Trophoblast cell (in vitro differentiated cells and primary cell): Measurements from ENCODE around the gene CALB2.

ENCODE experiments used
- DNase-seq, 2 donors: peaks; one replicate each; pipeline ENCODE4 v3.0.0-alpha.2; 2016
- H2AFZ ChIP-seq: 2 replicates; pipeline ENCODE4 v1.6.1; 2013; ENCODE audit warnings: low read length, moderate library complexity, mild to moderate bottlenecking; ENCODE audit not compliant: insufficient read depth, poor library complexity
- H2AK5ac ChIP-seq: 2 replicates; pipeline ENCODE4 v1.6.1; 2013; ENCODE audit warnings: mild to moderate bottlenecking, low read length
- H2BK120ac ChIP-seq: 2 replicates; pipeline ENCODE4 v1.6.1; 2013; ENCODE audit warnings: low read length, mild to moderate bottlenecking, moderate library complexity; ENCODE audit not compliant: insufficient read depth, poor library complexity
- H2BK12ac ChIP-seq: 2 replicates; pipeline ENCODE4 v1.6.1; 2013; ENCODE audit warnings: mild to moderate bottlenecking, low read length, moderate library complexity
- H2BK5ac ChIP-seq: 2 replicates; pipeline ENCODE4 v1.6.1; 2013; ENCODE audit warnings: low read length, low read depth, moderate library complexity, mild to moderate bottlenecking; ENCODE audit not compliant: poor library complexity
- H3K14ac ChIP-seq: 2 replicates; pipeline ENCODE4 v1.6.1; 2013; ENCODE audit warnings: mild to moderate bottlenecking, low read length
- H3K18ac ChIP-seq: 2 replicates; pipeline ENCODE4 v1.6.1; 2013; ENCODE audit warnings: mild to moderate bottlenecking, low read length
- H3K23ac ChIP-seq: 2 replicates; pipeline ENCODE4 v1.6.1; 2013; ENCODE audit warnings: low read length
- H3K27ac ChIP-seq: 2 replicates; pipeline ENCODE4 v1.5.1; 2013; ENCODE audit warnings: low read depth, mild to moderate bottlenecking, inconsistent platforms, low read length, moderate library complexity
- H3K27me3 ChIP-seq: 2 replicates; pipeline ENCODE4 v1.6.1; 2013; ENCODE audit warnings: inconsistent platforms, mild to moderate bottlenecking, low read length, moderate library complexity; ENCODE audit not compliant: insufficient read depth
- H3K36me3 ChIP-seq, 2 experiments: 1 replicate in 1 of 2; 2 replicates in 1 of 2; pipeline ENCODE4 v1.6.1; 2013; ENCODE audit warnings: low read length in 2 of 2, mild to moderate bottlenecking in 2 of 2, moderate library complexity in 1 of 2; ENCODE audit not compliant: insufficient read depth in 2 of 2, control insufficient read depth in 1 of 2
- H3K4ac ChIP-seq: 2 replicates; pipeline ENCODE4 v1.6.1; 2013; ENCODE audit warnings: low read depth, mild to moderate bottlenecking, low read length, moderate library complexity
- H3K4me1 ChIP-seq, 2 experiments: 1 replicate in 1 of 2; 2 replicates in 1 of 2; pipeline ENCODE4 v1.6.1; 2013; ENCODE audit warnings: low read length in 2 of 2, mild to moderate bottlenecking in 2 of 2, moderate library complexity in 1 of 2; ENCODE audit not compliant: insufficient read depth in 2 of 2, control insufficient read depth in 1 of 2
- H3K4me2 ChIP-seq: 2 replicates; pipeline ENCODE4 v1.6.1; 2013; ENCODE audit warnings: inconsistent platforms, mild to moderate bottlenecking, low read length, moderate library complexity
- H3K4me3 ChIP-seq: 2 replicates; pipeline ENCODE4 v1.5.1; 2013; ENCODE audit warnings: mild to moderate bottlenecking, low read depth, low read length, inconsistent platforms
- H3K79me1 ChIP-seq: one replicate; pipeline ENCODE4 v1.6.1; 2013; ENCODE audit warnings: low read length
- H3K79me2 ChIP-seq: 2 replicates; pipeline ENCODE4 v1.6.1; 2013; ENCODE audit warnings: low read length, mild to moderate bottlenecking; ENCODE audit not compliant: control insufficient read depth, insufficient read depth, poor library complexity
- H3K9ac ChIP-seq: 2 replicates; pipeline ENCODE4 v1.6.1; 2013; ENCODE audit warnings: mild to moderate bottlenecking, low read length
- H3K9me3 ChIP-seq: 2 replicates; pipeline ENCODE4 v1.6.1; 2013; ENCODE audit warnings: low read depth, mild to moderate bottlenecking, control low read depth, inconsistent platforms, low read length; ENCODE audit not compliant: insufficient read depth
- H4K12ac ChIP-seq: 2 replicates; pipeline ENCODE4 v1.6.1; 2013; ENCODE audit warnings: low read depth, mild to moderate bottlenecking, low read length, moderate library complexity
- H4K8ac ChIP-seq: 2 replicates; pipeline ENCODE4 v1.6.1; 2013; ENCODE audit warnings: low read depth, mild to moderate bottlenecking, low read length, moderate library complexity
- H4K91ac ChIP-seq: one replicate; pipeline ENCODE4 v1.6.1; 2013; ENCODE audit warnings: low read depth, mild to moderate bottlenecking, low read length, moderate library complexity
- WGBS: extraction: QIAGEN DNeasy Blood & Tissue Kit; methylation state at CpG from one replicate; pipeline ENCODE4 v1.1.7; 2013; ENCODE audit warnings: missing lambda C conversion rate; ENCODE audit not compliant: insufficient read length, insufficient coverage; ENCODE audit errors: extremely low coverage; 5-methylcytosine and 5-hydroxymethylcytosine counted together

CALB2 gene

GRCh38 chr16:71424626-71425025, 66.1 kb downstream of the CALB2 start:
- Histone ChIP-seq H3K4me2 (no peak overlapping the region), H3K18ac (no peak overlapping the region), H4K8ac (no peak overlapping the region), H3K4me3 (no peak overlapping the region), H3K79me2 (no peaks in the 10 kb centered on the region), H3K23ac (no peak overlapping the region), H3K27ac (no peak overlapping the region), H2AFZ (no peak overlapping the region), H3K9me3 (peaks cover 2% of the 10 kb centered on the region), H3K14ac (no peak overlapping the region), H3K9ac (no peak overlapping the region), H3K4me1 (peaks cover 4 to 8% of the 10 kb centered on the region in 2 experiments), H2BK12ac (no peak overlapping the region), H2AK5ac (no peak overlapping the region), H2BK120ac (no peak overlapping the region), H4K12ac (no peak overlapping the region), H4K91ac (no peak overlapping the region), H3K36me3 (no peaks in the 10 kb centered on the region), H3K27me3 (peaks cover 2% of the 10 kb centered on the region), H2BK5ac (no peak overlapping the region), H3K79me1 (no peaks in the 10 kb centered on the region), H3K4ac (no peak overlapping the region)
- no peak for DNase-seq
- WGBS: no CpG with 5 or more reads among the region's 6 CpGs

- Histone ChIP-seq H4K91ac (no peak overlapping the region), H2AK5ac (no peak overlapping the region), H2BK12ac (no peak overlapping the region), H3K18ac (no peak overlapping the region), H3K23ac (no peak overlapping the region), H3K4me2 (peak overlapping the region; percentile 84), H3K27ac (no peak overlapping the region), H3K79me1 (no peaks in the 10 kb centered on the region), H3K79me2 (no peaks in the 10 kb centered on the region), H3K14ac (no peak overlapping the region), H3K36me3 (no peaks in the 10 kb centered on the region), H2AFZ (peak overlapping the region; percentile 11), H3K4me3 (peak overlapping the region; percentile 64), H2BK5ac (no peak overlapping the region), H3K27me3 (peaks cover 2% of the 10 kb centered on the region), H3K9ac (no peak overlapping the region), H4K8ac (no peak overlapping the region), H4K12ac (no peak overlapping the region), H3K4me1 (peaks cover 4 to 8% of the 10 kb centered on the region in 2 experiments), H3K4ac (no peak overlapping the region), H3K9me3 (peaks cover 2% of the 10 kb centered on the region), H2BK120ac (no peak overlapping the region)
- WGBS: no CpG with 5 or more reads among the region's 18 CpGs
- DNase-seq: no peak
Observed at GRCh38 chr16:71425746-71426068, 67.2 kb downstream of the CALB2 start.

- peak; percentile 49 to 61 for DNase-seq
Observed at GRCh38 chr16:71426069-71426879, 67.8 kb downstream of the CALB2 start.

GRCh38 chr16:71426880-71427615, 68.5 kb downstream of the CALB2 start:
- Histone ChIP-seq H3K27me3 (peaks cover 2% of the 10 kb centered on the region), H3K4me3 (no peak overlapping the region), H2AK5ac (no peak overlapping the region), H3K79me1 (no peaks in the 10 kb centered on the region), H2BK5ac (no peak overlapping the region), H3K18ac (no peak overlapping the region), H4K8ac (no peak overlapping the region), H3K9ac (no peak overlapping the region), H3K4ac (no peak overlapping the region), H3K36me3 (no peaks in the 10 kb centered on the region), H2AFZ (no peak overlapping the region), H3K9me3 (peaks cover 4% of the 10 kb centered on the region), H3K23ac (no peak overlapping the region), H3K79me2 (no peaks in the 10 kb centered on the region), H3K14ac (no peak overlapping the region), H3K4me2 (no peak overlapping the region), H4K12ac (no peak overlapping the region), H2BK12ac (no peak overlapping the region), H3K4me1 (peaks cover 4 to 8% of the 10 kb centered on the region in 2 experiments), H3K27ac (no peak overlapping the region), H4K91ac (no peak overlapping the region), H2BK120ac (no peak overlapping the region)
- no CpG with 5 or more reads among the region's 12 CpGs for WGBS
- DNase-seq: no peak

More at GRCh38 chr16:71426069-71426879, 67.8 kb downstream of the CALB2 start:
- peaks cover 2% of the 10 kb centered on the region for H3K9me3 ChIP-seq
- H2AK5ac ChIP-seq: no peak overlapping the region
- H3K4me2 ChIP-seq: peak overlapping the region; percentile 84
- H2BK12ac ChIP-seq: no peak overlapping the region
- H3K14ac ChIP-seq: no peak overlapping the region
- H3K9ac ChIP-seq: no peak overlapping the region
- no peaks in the 10 kb centered on the region for H3K79me2 ChIP-seq
- peaks cover 2% of the 10 kb centered on the region for H3K27me3 ChIP-seq
- H3K23ac ChIP-seq: no peak overlapping the region
- no CpG with 5 or more reads among the region's 48 CpGs for WGBS
- H4K91ac ChIP-seq: no peak overlapping the region
- no peak overlapping the region for H4K12ac ChIP-seq
- no peak overlapping the region for H4K8ac ChIP-seq
- peak overlapping the region; percentile 64 for H3K4me3 ChIP-seq
- no peak overlapping the region for H3K27ac ChIP-seq
- H3K18ac ChIP-seq: no peak overlapping the region
- no peak overlapping the region for H2BK5ac ChIP-seq
- no peaks in the 10 kb centered on the region for H3K79me1 ChIP-seq
- H2BK120ac ChIP-seq: no peak overlapping the region
- peaks cover 4 to 8% of the 10 kb centered on the region in 2 experiments for H3K4me1 ChIP-seq
- no peaks in the 10 kb centered on the region for H3K36me3 ChIP-seq
- H2AFZ ChIP-seq: peak overlapping the region; percentile 11
- H3K4ac ChIP-seq: no peak overlapping the region
